ENCODE results near the gene ACACA.

Gene ACACA

DNA sequence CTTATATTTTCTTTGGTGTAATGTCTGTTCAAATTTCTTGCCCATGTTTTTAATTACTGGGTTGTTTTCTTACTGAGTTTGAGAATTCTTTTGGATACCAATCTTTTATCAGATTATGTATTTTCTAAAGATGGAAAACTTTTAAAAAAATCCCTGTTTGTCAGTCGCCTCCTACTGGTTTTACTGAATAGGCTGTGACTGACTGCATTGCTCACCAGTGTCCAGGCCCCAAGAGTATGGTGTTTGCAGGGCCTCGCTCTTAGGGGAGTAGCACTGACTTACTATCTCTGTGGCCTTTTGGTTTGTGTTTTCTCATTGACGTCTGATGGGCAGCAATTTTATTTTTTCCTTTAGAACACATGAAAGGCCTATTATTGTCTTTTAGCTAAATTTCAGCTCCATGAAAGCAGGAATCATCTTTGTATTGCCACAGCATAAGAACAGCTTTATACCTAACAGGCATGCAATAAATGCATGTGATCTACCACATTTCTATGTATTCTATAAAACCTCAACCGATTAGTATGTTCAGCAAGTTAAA, 269.5 kb downstream of the ACACA start:
- Histone ChIP-seq H3K4me1 (ENCODE audit: insufficient read depth, low read length) (peaks cover 20% of the 10 kb centered on the region), H3K9me3 (ENCODE audit: control insufficient read depth, insufficient read depth, low read length) (no peaks in the 10 kb centered on the region)

GRCh38 chr17:37135576-37135975, 271.1 kb downstream of the ACACA start:
- H3K9me3 ChIP-seq (ENCODE audit: control insufficient read depth, insufficient read depth, low read length): no peaks in the 10 kb centered on the region
- H3K36me3 ChIP-seq (ENCODE audit: insufficient read depth, low read length): peaks cover 3% of the 10 kb centered on the region; the same call in 1 of the 2 replicates
- peaks cover 28% of the 10 kb centered on the region for H3K4me1 ChIP-seq (ENCODE audit: insufficient read depth, low read length)
- H3K9ac ChIP-seq (ENCODE audit: low read depth, low read length): no peak overlapping the region

More for the DNA sequence above, 269.5 kb downstream of the ACACA start:
- Histone ChIP-seq H3K9ac (ENCODE audit: low read depth, low read length) (no peak overlapping the region), H3K36me3 (ENCODE audit: insufficient read depth, low read length) (peaks cover 3% of the 10 kb centered on the region; the same call in 1 of the 2 replicates)

- Histone ChIP-seq H3K9ac (ENCODE audit: low read depth, low read length) (no peak overlapping the region), H3K9me3 (ENCODE audit: control insufficient read depth, insufficient read depth, low read length) (no peaks in the 10 kb centered on the region), H3K4me1 (ENCODE audit: insufficient read depth, low read length) (peaks cover 28% of the 10 kb centered on the region), H3K36me3 (ENCODE audit: insufficient read depth, low read length) (peaks cover 6% of the 10 kb centered on the region)
Observed at GRCh38 chr17:37134050-37134449, 272.6 kb downstream of the ACACA start.

DNA sequence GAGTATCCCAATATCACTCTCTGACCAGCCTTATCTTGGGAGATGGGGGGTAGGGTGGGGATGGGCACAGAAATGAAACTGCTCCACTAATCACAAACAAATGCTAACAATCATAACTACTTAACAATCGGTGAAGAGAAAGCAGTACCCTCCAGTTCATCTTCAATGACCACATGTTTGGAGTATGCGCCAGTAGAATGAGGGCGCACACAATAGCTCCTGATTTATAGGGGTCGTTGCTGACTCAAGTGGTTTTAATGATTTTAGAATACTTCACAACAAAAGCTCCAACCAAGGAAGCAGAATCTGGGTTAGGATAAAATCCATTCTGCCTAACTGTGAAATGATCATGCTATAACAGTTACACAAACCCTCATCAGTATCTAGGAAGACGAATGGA, 273.5 kb downstream of the ACACA start:
- Histone ChIP-seq H3K4me1 (ENCODE audit: insufficient read depth, low read length) (peaks cover 28% of the 10 kb centered on the region), H3K9ac (ENCODE audit: low read depth, low read length) (no peak overlapping the region), H3K36me3 (ENCODE audit: insufficient read depth, low read length) (peaks cover 9% of the 10 kb centered on the region), H3K9me3 (ENCODE audit: control insufficient read depth, insufficient read depth, low read length) (no peaks in the 10 kb centered on the region)

DNA sequence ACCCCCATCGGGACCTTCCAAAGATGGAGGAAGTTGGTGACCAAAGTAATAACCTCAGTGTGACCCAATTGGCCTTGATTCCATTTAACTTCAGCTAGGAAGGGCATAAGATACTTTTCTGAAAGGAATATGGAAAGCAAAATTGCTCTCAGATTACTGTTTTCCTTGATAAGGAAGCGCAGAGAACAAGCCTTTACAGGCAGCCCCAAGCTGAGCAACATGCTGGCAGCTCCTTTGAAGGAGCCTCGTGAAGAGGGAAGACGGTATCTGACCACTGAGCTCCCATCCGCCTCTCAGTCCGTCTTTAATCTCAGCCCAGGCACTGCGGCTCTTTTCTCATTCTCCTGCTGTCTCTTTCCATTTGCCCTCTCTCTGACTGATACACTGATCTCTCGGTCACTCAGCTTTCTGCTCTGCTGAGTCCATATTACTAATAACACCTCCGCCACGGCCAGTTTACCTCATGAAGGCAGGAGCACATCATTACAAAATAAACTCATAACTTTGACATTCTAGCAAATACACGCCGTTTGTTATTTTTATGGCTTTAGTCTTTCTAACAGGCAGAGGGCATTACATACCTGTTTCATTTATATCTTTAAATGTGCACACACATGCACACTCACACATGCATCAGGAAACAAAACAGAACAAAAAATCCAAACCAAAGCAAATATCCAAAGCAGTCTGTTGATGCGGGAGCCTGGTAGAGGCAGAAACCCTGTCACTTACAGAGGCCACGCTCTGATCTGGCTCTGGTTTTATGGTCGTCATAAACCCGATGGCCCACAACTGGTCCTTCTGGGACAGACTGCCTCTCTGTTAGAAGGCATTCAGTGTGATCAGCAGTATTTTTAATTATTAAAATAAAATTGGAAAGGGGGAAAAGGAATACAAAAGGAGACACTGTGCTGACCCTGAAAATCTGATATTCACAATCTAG, 274.7 kb downstream of the ACACA start:
- Histone ChIP-seq H3K9me3 (ENCODE audit: control insufficient read depth, insufficient read depth, low read length) (no peaks in the 10 kb centered on the region), H3K36me3 (ENCODE audit: insufficient read depth, low read length) (peaks cover 9% of the 10 kb centered on the region), H3K9ac (ENCODE audit: low read depth, low read length) (no peak overlapping the region), H3K4me1 (ENCODE audit: insufficient read depth, low read length) (peaks cover 28% of the 10 kb centered on the region)

GRCh38 chr17:37130984-37131446, 275.6 kb downstream of the ACACA start:
- H3K36me3 ChIP-seq (ENCODE audit: insufficient read depth, low read length): peaks cover 14% of the 10 kb centered on the region
- H3K9ac ChIP-seq (ENCODE audit: low read depth, low read length): no peak overlapping the region

GRCh38 chr17:37124821-37125173, 281.8 kb downstream of the ACACA start:
- Histone ChIP-seq H3K4me1 (ENCODE audit: insufficient read depth, low read length) (no peaks in the 10 kb centered on the region; the same call in 1 of the 2 replicates), H3K9me3 (ENCODE audit: control insufficient read depth, insufficient read depth, low read length) (no peaks in the 10 kb centered on the region), H3K9ac (ENCODE audit: low read depth, low read length) (no peak overlapping the region), H3K36me3 (ENCODE audit: insufficient read depth, low read length) (peaks cover 27% of the 10 kb centered on the region)

More at GRCh38 chr17:37130984-37131446, 275.6 kb downstream of the ACACA start:
- Histone ChIP-seq H3K9me3 (ENCODE audit: control insufficient read depth, insufficient read depth, low read length) (no peaks in the 10 kb centered on the region), H3K4me1 (ENCODE audit: insufficient read depth, low read length) (peaks cover 28% of the 10 kb centered on the region)

- no peaks in the 10 kb centered on the region; the same call in none of the 2 replicates for H3K4me1 ChIP-seq (ENCODE audit: insufficient read depth, low read length)
- peaks cover 23% of the 10 kb centered on the region for H3K36me3 ChIP-seq (ENCODE audit: insufficient read depth, low read length)
- no peaks in the 10 kb centered on the region for H3K9me3 ChIP-seq (ENCODE audit: control insufficient read depth, insufficient read depth, low read length)
- no peak overlapping the region for H3K9ac ChIP-seq (ENCODE audit: low read depth, low read length)
Observed at GRCh38 chr17:37123941-37124820, 282.5 kb downstream of the ACACA start.

GRCh38 chr17:37123386-37123785, 283.2 kb downstream of the ACACA start:
- Histone ChIP-seq H3K9ac (ENCODE audit: low read depth, low read length) (no peak overlapping the region), H3K4me1 (ENCODE audit: insufficient read depth, low read length) (peaks cover 7% of the 10 kb centered on the region), H3K36me3 (ENCODE audit: insufficient read depth, low read length) (peaks cover 19% of the 10 kb centered on the region), H3K9me3 (ENCODE audit: control insufficient read depth, insufficient read depth, low read length) (no peaks in the 10 kb centered on the region)

- peaks cover 24% of the 10 kb centered on the region for H3K4me1 ChIP-seq (ENCODE audit: insufficient read depth, low read length)
- no peak overlapping the region for H3K9ac ChIP-seq (ENCODE audit: low read depth, low read length)
- peaks cover 15% of the 10 kb centered on the region for H3K36me3 ChIP-seq (ENCODE audit: insufficient read depth, low read length)
- H3K9me3 ChIP-seq (ENCODE audit: control insufficient read depth, insufficient read depth, low read length): no peaks in the 10 kb centered on the region
Observed at GRCh38 chr17:37121616-37122015, 285.0 kb downstream of the ACACA start.

DNA sequence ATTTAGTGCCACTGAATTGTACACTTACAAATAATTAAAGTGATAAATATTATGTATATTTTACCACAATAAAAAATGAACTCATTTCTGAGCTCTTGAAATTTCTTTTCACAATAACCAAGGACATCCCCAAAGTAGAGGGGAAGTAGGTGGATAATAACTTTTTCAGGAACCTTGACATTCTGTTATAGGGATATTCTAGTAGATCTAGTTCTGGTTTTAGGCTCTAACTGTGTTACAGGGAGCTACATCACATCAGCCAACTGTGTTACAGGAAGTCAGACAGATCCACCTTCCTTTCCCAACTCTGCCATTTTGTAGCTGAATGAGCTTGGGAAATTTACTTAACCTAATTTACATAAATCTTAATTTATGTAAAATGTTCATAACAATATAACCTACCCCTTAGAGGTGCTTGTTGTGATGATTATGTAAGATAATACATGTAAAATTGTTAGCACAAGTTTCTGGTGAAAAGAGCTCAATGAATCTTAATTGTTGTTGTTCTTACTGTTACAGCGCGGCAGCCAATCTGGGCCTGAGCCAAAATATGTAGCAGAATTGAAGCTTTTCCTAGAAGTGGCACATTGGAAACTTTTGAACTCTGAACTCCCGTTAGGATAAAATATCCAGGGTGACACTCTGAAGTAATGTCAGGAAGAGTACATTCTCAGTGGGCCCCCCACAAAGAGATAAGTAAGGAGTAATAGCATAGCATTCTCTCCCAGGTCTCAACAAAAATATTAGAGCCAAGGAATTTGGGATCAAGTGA, 288.1 kb downstream of the ACACA start:
- Histone ChIP-seq H3K4me1 (ENCODE audit: insufficient read depth, low read length) (peaks cover 28% of the 10 kb centered on the region), H3K9me3 (ENCODE audit: control insufficient read depth, insufficient read depth, low read length) (no peaks in the 10 kb centered on the region), H3K36me3 (ENCODE audit: insufficient read depth, low read length) (peaks cover 10% of the 10 kb centered on the region), H3K9ac (ENCODE audit: low read depth, low read length) (no peak overlapping the region)

- Histone ChIP-seq H3K4me1 (ENCODE audit: insufficient read depth, low read length) (peaks cover 28% of the 10 kb centered on the region), H3K9me3 (ENCODE audit: control insufficient read depth, insufficient read depth, low read length) (no peaks in the 10 kb centered on the region), H3K36me3 (ENCODE audit: insufficient read depth, low read length) (peaks cover 14% of the 10 kb centered on the region), H3K9ac (ENCODE audit: low read depth, low read length) (no peak overlapping the region)
Observed at GRCh38 chr17:37117373-37118142, 289.1 kb downstream of the ACACA start.

DNA sequence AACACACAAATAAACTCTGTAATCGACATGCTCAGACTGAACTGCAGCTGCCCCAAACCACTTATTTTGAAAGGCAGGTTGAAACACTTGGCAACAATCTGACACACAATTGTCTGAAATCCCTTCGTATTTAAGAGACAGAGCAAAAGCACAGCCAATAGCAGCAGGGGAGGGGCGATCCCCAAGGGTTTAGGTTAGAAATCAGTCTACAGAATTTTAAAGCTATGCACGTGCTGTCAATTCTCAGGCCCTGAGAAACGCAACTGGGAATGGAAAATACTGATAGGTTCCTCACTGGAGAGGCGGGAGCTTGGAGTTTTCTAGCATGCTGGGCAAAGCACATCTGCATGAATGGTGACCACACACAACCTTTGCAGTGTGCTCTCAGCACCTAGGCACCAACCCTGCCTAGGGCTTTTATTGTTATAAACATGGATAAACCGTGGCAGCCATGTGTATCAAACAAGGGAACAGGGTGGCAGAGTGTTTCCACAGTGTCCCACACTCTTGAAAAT, 289.9 kb downstream of the ACACA start:
- H3K36me3 ChIP-seq (ENCODE audit: insufficient read depth, low read length): peaks cover 14% of the 10 kb centered on the region
- H3K4me1 ChIP-seq (ENCODE audit: insufficient read depth, low read length): peaks cover 28% of the 10 kb centered on the region
- no peaks in the 10 kb centered on the region for H3K9me3 ChIP-seq (ENCODE audit: control insufficient read depth, insufficient read depth, low read length)
- no peak overlapping the region for H3K9ac ChIP-seq (ENCODE audit: low read depth, low read length)

Data from ES-I3 (cell line).